Gastroesophageal sphincter (tissue), 4 donors: ENCODE measurements around the gene DCLK1. TPM values are rescaled to one million over a fixed set of nuclear protein-coding genes. Genes with fewer than 3 reads are reported as not detected.

Experiments
- ATAC-seq: fragments of 150-250 bp; one replicate; pipeline ENCODE4 v1.9.1; 2016; ENCODE audit warnings: mild to moderate bottlenecking, moderate library complexity
- H3K27ac ChIP-seq, 4 donors: fragments of 200-600 bp; sonication (generic) in 3 of 4; 1 replicate in 3 of 4; 2 replicates in 1 of 4; pipeline ENCODE4 v1.5.1; 2016 to 2019
- H3K27me3 ChIP-seq: fragments of 200-600 bp; sonication (generic); one replicate; pipeline ENCODE4 v1.5.1; 2019
- H3K36me3 ChIP-seq, 2 donors: fragments of 200-600 bp; sonication (generic); one replicate each; pipeline ENCODE4 v1.5.1; 2019; ENCODE audit warnings: control low read depth in 1 of 2
- H3K4me1 ChIP-seq, 3 donors: fragments of 200-600 bp; sonication (generic); 1 replicate in 2 of 3; 2 replicates in 1 of 3; pipeline ENCODE4 v1.5.1; 2016 to 2019; ENCODE audit warnings: control low read depth in 2 of 3
- H3K4me3 ChIP-seq, 2 donors: fragments of 200-600 bp; sonication (generic); one replicate each; pipeline ENCODE4 v1.5.1; 2019; ENCODE audit warnings: mild to moderate bottlenecking in 1 of 2, moderate library complexity in 1 of 2
- H3K9me3 ChIP-seq, 3 donors: fragments of 200-600 bp; sonication (generic); one replicate each; pipeline ENCODE4 v1.5.1; 2017 to 2019; ENCODE audit warnings: control low read depth in 2 of 3
- CTCF ChIP-seq, 4 experiments: fragments of 200-600 bp in 2 of 4; fragments of 450-650 bp in 2 of 4; sonication (generic) in 1 of 4; IDR thresholded peaks; one replicate each; pipeline ENCODE4 v1.5.1; 2017 to 2019; ENCODE audit warnings: antibody characterized with exemption in 4 of 4, mild to moderate bottlenecking in 2 of 4, moderate library complexity in 2 of 4
- EP300 ChIP-seq: sonication (generic); formaldehyde crosslinking; IDR thresholded peaks from one replicate; pipeline ENCODE4 v1.6.1; 2017; ENCODE audit warnings: antibody characterized with exemption, mild to moderate bottlenecking
- POLR2A ChIP-seq, 2 donors: fragments of 450-650 bp; IDR thresholded peaks; one replicate each; pipeline ENCODE4 v1.6.1; 2017; ENCODE audit warnings: antibody characterized with exemption in 2 of 2, mild to moderate bottlenecking in 2 of 2, moderate library complexity in 1 of 2
- POLR2AphosphoS5 ChIP-seq: sonication (generic); formaldehyde crosslinking; IDR thresholded peaks from one replicate; pipeline ENCODE4 v1.6.1; 2017; ENCODE audit warnings: antibody characterized with exemption
- WGBS, 2 donors: methylation state at CpG; one replicate each; pipeline ENCODE4 v1.1.5; 2018; ENCODE audit warnings: low coverage in 1 of 2; 5-methylcytosine and 5-hydroxymethylcytosine counted together
- total RNA-seq, 4 donors: library from RNA; depleted of rRNA; stranded (reverse); fragments of >200 nt; gene quantifications; one replicate each; pipeline ENCODE4 v1.1.0, GENCODE V29; 2016

Gene DCLK1
- total RNA-seq, 4 donors from 2014 or later = 26.9 to 68.3 (median 30.3) TPM

- peaks cover 0 to 8% (median 0%) of the 10 kb centered on the region in 3 donors for H3K4me1 ChIP-seq
- no peak overlapping the region for H3K4me3 ChIP-seq
- no peaks in the 10 kb centered on the region for H3K36me3 ChIP-seq
- no peaks in the 10 kb centered on the region for H3K9me3 ChIP-seq
- ATAC-seq = no peak
- H3K27ac ChIP-seq = peak overlapping the region; percentile 39 to 64 (median 52)
- TF ChIP-seq POLR2AphosphoS5 = no peak
- TF ChIP-seq CTCF (IDR thresholded peaks at IDR 0.05) = no peak
- TF ChIP-seq EP300 = no peak
- TF ChIP-seq POLR2A (IDR thresholded peaks at IDR 0.05) = no peak
- WGBS, 2 donors = 48 to 54% methylated on average over 3 of the region's 3 CpGs
- no peaks in the 10 kb centered on the region for H3K27me3 ChIP-seq
Measured at GRCh38 chr13:36068991-36069390, 62.2 kb downstream of the DCLK1 start.

- 48 to 50% methylated on average over 1 of the region's 1 CpG for WGBS, 2 donors
Measured at GRCh38 chr13:36068566-36068965, 62.6 kb downstream of the DCLK1 start.

GRCh38 chr13:36067746-36068381 is 63.3 kb downstream of the DCLK1 start:
- H3K4me1 ChIP-seq = peaks cover 0 to 8% (median 0%) of the 10 kb centered on the region in 3 donors
- no peak overlapping the region for H3K4me3 ChIP-seq
- no peaks in the 10 kb centered on the region for H3K9me3 ChIP-seq
- no peaks in the 10 kb centered on the region for H3K36me3 ChIP-seq
- no peaks in the 10 kb centered on the region for H3K27me3 ChIP-seq
- WGBS, 2 donors = 23 to 38% methylated on average over 3 of the region's 3 CpGs
- H3K27ac ChIP-seq = peak overlapping the region; percentile 2 to 51 (median 20)
- no peak for ATAC-seq
- TF ChIP-seq CTCF (IDR thresholded peaks at IDR 0.05) = no peak
- no peak for TF ChIP-seq POLR2A (IDR thresholded peaks at IDR 0.05)
- TF ChIP-seq POLR2AphosphoS5 = no peak
- no peak for TF ChIP-seq EP300

More at GRCh38 chr13:36068566-36068965, 62.6 kb downstream of the DCLK1 start:
- no peak for ATAC-seq
- Histone ChIP-seq H3K4me3 (no peak overlapping the region), H3K4me1 (peaks cover 0 to 8% (median 0%) of the 10 kb centered on the region in 3 donors), H3K36me3 (no peaks in the 10 kb centered on the region), H3K27ac (peak overlapping the region in 3 of 4 donors; percentile 2 to 64 (median 51)), H3K9me3 (no peaks in the 10 kb centered on the region), H3K27me3 (no peaks in the 10 kb centered on the region)
- no peak for TF ChIP-seq POLR2A (IDR thresholded peaks at IDR 0.05)
- no peak for TF ChIP-seq EP300

GRCh38 chr13:36062249-36062648 is 68.9 kb downstream of the DCLK1 start:
- Histone ChIP-seq H3K9me3 (no peaks in the 10 kb centered on the region), H3K4me3 (no peak overlapping the region), H3K27ac (no peak overlapping the region), H3K4me1 (peaks cover 0 to 15% (median 0%) of the 10 kb centered on the region in 3 donors), H3K36me3 (no peaks in the 10 kb centered on the region), H3K27me3 (no peaks in the 10 kb centered on the region)
- TF ChIP-seq POLR2A (IDR thresholded peaks at IDR 0.05) (no peak), EP300 (no peak), POLR2AphosphoS5 (no peak), CTCF (IDR thresholded peaks at IDR 0.05) (no peak)
- 89% methylated on average over 1 of the region's 1 CpG; no CpG with 5 or more reads in 1 of the 2 donors for WGBS, 2 donors
- no peak for ATAC-seq

GRCh38 chr13:36061621-36062020 is 69.6 kb downstream of the DCLK1 start:
- H3K4me1 ChIP-seq = peaks cover 0 to 15% (median 0%) of the 10 kb centered on the region in 3 donors
- no peaks in the 10 kb centered on the region for H3K9me3 ChIP-seq
- no peaks in the 10 kb centered on the region for H3K27me3 ChIP-seq
- 42 to 45% methylated on average over 4 of the region's 4 CpGs for WGBS, 2 donors
- no peak overlapping the region for H3K4me3 ChIP-seq
- no peaks in the 10 kb centered on the region for H3K36me3 ChIP-seq
- TF ChIP-seq CTCF (IDR thresholded peaks at IDR 0.05) = no peak
- no peak for TF ChIP-seq POLR2AphosphoS5
- no peak for TF ChIP-seq EP300
- no peak for TF ChIP-seq POLR2A (IDR thresholded peaks at IDR 0.05)
- ATAC-seq = no peak
- H3K27ac ChIP-seq = no peak overlapping the region
